ENCODE measurements around the gene RINL. TPM values are rescaled to one million over a fixed set of nuclear protein-coding genes. Genes with fewer than 3 reads are reported as not detected.

RINL gene
- 10 to 100 TPM; 65.2 to 77.3 (median 68.6) TPM for total RNA-seq

- Mint-ChIP-seq H3K36me3 (ENCODE audit: insufficient read depth) (peaks cover 11% of the 10 kb centered on the region), H3K9me3 (no peaks in the 10 kb centered on the region), H3K4me3 (peak within 1 kb of the TSS; percentile 94), H3K27me3 (ENCODE audit: low read depth) (no peaks in the 10 kb centered on the region), H3K4me1 (ENCODE audit: low read depth) (peaks cover 31% of the 10 kb centered on the region)
- peak; percentile 96 for ATAC-seq
- peak; percentile 57 for DNase-seq
Observed at GRCh38 chr19:38877781-38878574, at the start of gene RINL. RINL (minus strand) TSS chr19:38878275; CDS start chr19:38876742, 1,533 bp downstream.

- peak in 1 of 2 donors; percentile 32 for ATAC-seq
- Mint-ChIP-seq H3K9me3 (no peaks in the 10 kb centered on the region), H3K36me3 (ENCODE audit: insufficient read depth) (peaks cover 25% of the 10 kb centered on the region), H3K4me1 (ENCODE audit: low read depth) (peaks cover 19% of the 10 kb centered on the region), H3K4me3 (no peak overlapping the region), H3K27me3 (ENCODE audit: low read depth) (no peaks in the 10 kb centered on the region)
- no peak for DNase-seq
Observed at GRCh38 chr19:38924388-38924787, 46.3 kb upstream of the RINL start.

- H3K4me1 Mint-ChIP-seq (ENCODE audit: low read depth): peaks cover 5% of the 10 kb centered on the region
- no peak overlapping the region for H3K4me3 Mint-ChIP-seq
- H3K36me3 Mint-ChIP-seq (ENCODE audit: insufficient read depth): peaks cover 23% of the 10 kb centered on the region
- H3K27me3 Mint-ChIP-seq (ENCODE audit: low read depth): no peaks in the 10 kb centered on the region
- no peak for ATAC-seq
- DNase-seq: no peak
- H3K9me3 Mint-ChIP-seq: no peaks in the 10 kb centered on the region
Observed at GRCh38 chr19:38922482-38922881, 44.4 kb upstream of the RINL start.

GRCh38 chr19:38921420-38922274 is 43.6 kb upstream of the RINL start:
- no peak for DNase-seq
- Mint-ChIP-seq H3K4me1 (ENCODE audit: low read depth) (peaks cover 5% of the 10 kb centered on the region), H3K4me3 (no peak overlapping the region), H3K27me3 (ENCODE audit: low read depth) (no peaks in the 10 kb centered on the region), H3K36me3 (ENCODE audit: insufficient read depth) (peaks cover 23% of the 10 kb centered on the region), H3K9me3 (no peaks in the 10 kb centered on the region)
- no peak for ATAC-seq

- Mint-ChIP-seq H3K4me1 (ENCODE audit: low read depth) (peaks cover 5% of the 10 kb centered on the region), H3K4me3 (no peak overlapping the region), H3K27me3 (ENCODE audit: low read depth) (no peaks in the 10 kb centered on the region), H3K9me3 (no peaks in the 10 kb centered on the region), H3K36me3 (ENCODE audit: insufficient read depth) (peaks cover 23% of the 10 kb centered on the region)
- no peak for ATAC-seq
- DNase-seq: no peak
Observed at GRCh38 chr19:38920602-38921419, 42.7 kb upstream of the RINL start.

- peaks cover 23% of the 10 kb centered on the region for H3K36me3 Mint-ChIP-seq (ENCODE audit: insufficient read depth)
Observed at GRCh38 chr19:38919837-38920601, 41.9 kb upstream of the RINL start.

GRCh38 chr19:38918526-38918925 is 40.5 kb upstream of the RINL start:
- H3K4me3 Mint-ChIP-seq: no peak overlapping the region
- no peaks in the 10 kb centered on the region for H3K9me3 Mint-ChIP-seq
- ATAC-seq (no peak), DNase-seq (no peak)
- no peaks in the 10 kb centered on the region for H3K4me1 Mint-ChIP-seq (ENCODE audit: low read depth)
- no peaks in the 10 kb centered on the region for H3K27me3 Mint-ChIP-seq (ENCODE audit: low read depth)
- peaks cover 19% of the 10 kb centered on the region for H3K36me3 Mint-ChIP-seq (ENCODE audit: insufficient read depth)

More at GRCh38 chr19:38919837-38920601, 41.9 kb upstream of the RINL start:
- Mint-ChIP-seq H3K4me3 (no peak overlapping the region), H3K27me3 (ENCODE audit: low read depth) (no peaks in the 10 kb centered on the region), H3K4me1 (ENCODE audit: low read depth) (peaks cover 1% of the 10 kb centered on the region), H3K9me3 (no peaks in the 10 kb centered on the region)
- DNase-seq (no peak), ATAC-seq (no peak)

- Mint-ChIP-seq H3K36me3 (ENCODE audit: insufficient read depth) (peaks cover 19% of the 10 kb centered on the region), H3K27me3 (ENCODE audit: low read depth) (no peaks in the 10 kb centered on the region), H3K4me1 (ENCODE audit: low read depth) (no peaks in the 10 kb centered on the region), H3K4me3 (no peak overlapping the region), H3K9me3 (no peaks in the 10 kb centered on the region)
- ATAC-seq (no peak), DNase-seq (no peak)
Observed at GRCh38 chr19:38917921-38918491, 39.9 kb upstream of the RINL start.

- ATAC-seq (no peak), DNase-seq (no peak)
- H3K4me3 Mint-ChIP-seq: no peak overlapping the region
- no peaks in the 10 kb centered on the region for H3K27me3 Mint-ChIP-seq (ENCODE audit: low read depth)
- H3K9me3 Mint-ChIP-seq: no peaks in the 10 kb centered on the region
- peaks cover 18% of the 10 kb centered on the region for H3K36me3 Mint-ChIP-seq (ENCODE audit: insufficient read depth)
- peaks cover 5% of the 10 kb centered on the region for H3K4me1 Mint-ChIP-seq (ENCODE audit: low read depth)
Observed at GRCh38 chr19:38917516-38917915, 39.4 kb upstream of the RINL start.

- no peak overlapping the region for H3K4me3 Mint-ChIP-seq
- no peaks in the 10 kb centered on the region for H3K9me3 Mint-ChIP-seq
- no peaks in the 10 kb centered on the region for H3K27me3 Mint-ChIP-seq (ENCODE audit: low read depth)
- DNase-seq (no peak), ATAC-seq (no peak)
- H3K36me3 Mint-ChIP-seq (ENCODE audit: insufficient read depth): peaks cover 8% of the 10 kb centered on the region
- H3K4me1 Mint-ChIP-seq (ENCODE audit: low read depth): peaks cover 7% of the 10 kb centered on the region
Observed at GRCh38 chr19:38915329-38916321, 37.5 kb upstream of the RINL start.

GRCh38 chr19:38913958-38914357 is 35.9 kb upstream of the RINL start:
- H3K36me3 Mint-ChIP-seq (ENCODE audit: insufficient read depth): peaks cover 8% of the 10 kb centered on the region
- no peaks in the 10 kb centered on the region for H3K27me3 Mint-ChIP-seq (ENCODE audit: low read depth)
- peaks cover 7% of the 10 kb centered on the region for H3K4me1 Mint-ChIP-seq (ENCODE audit: low read depth)
- no peak overlapping the region for H3K4me3 Mint-ChIP-seq
- DNase-seq (no peak), ATAC-seq (no peak)
- H3K9me3 Mint-ChIP-seq: no peaks in the 10 kb centered on the region

Data from activated T-cell treated with anti-CD3 and anti-CD28 coated beads, Interleukin-2, amount 50 U/mL, for 4 hours (primary cell).